Coronary artery (tissue), 2 donors: Measurements from ENCODE around the gene CALHM6.

Experiments
- DNase-seq: peaks from one replicate; pipeline ENCODE4 v3.0.0-alpha.2; 2017; ENCODE audit warnings: low spot score
- H3K27ac ChIP-seq, 2 donors: fragments of 200-600 bp; sonication (generic); one replicate each; pipeline ENCODE4 v1.5.1; 2016 to 2019
- H3K4me3 ChIP-seq: fragments of 200-600 bp; sonication (generic); 2 replicates; pipeline ENCODE4 v1.5.1; 2016; ENCODE audit warnings: mild to moderate bottlenecking, moderate library complexity
- TF ChIP-seq, protein P1 (sequence below): fragments of 200-600 bp; sonication (generic); IDR thresholded peaks from one replicate; pipeline ENCODE4 v1.5.1; 2019; ENCODE audit warnings: antibody characterized with exemption

The CALHM6 gene

DNA sequence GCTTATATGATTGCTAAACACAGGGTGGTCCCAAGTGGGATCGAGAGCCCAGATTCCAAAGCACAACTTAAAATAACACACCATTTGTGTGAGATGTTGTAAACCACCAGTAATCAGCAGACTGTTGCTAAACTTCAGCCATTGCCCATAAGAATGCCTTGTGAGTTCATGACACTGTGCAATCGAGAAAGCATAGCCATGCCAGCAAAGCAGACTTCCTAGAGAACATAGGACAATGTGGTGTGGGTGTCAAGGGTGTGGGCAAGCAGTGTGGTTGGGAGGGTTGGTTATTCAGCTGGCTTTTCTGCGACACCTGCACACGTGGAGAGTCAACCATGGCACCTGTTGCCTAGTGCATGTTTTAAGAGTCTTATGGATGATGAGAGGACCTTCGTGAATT lies 16.1 kb upstream of the CALHM6 start:
- Histone ChIP-seq H3K4me3 (no peak overlapping the region), H3K27ac (no peak overlapping the region)
- TF ChIP-seq, protein P1, sequence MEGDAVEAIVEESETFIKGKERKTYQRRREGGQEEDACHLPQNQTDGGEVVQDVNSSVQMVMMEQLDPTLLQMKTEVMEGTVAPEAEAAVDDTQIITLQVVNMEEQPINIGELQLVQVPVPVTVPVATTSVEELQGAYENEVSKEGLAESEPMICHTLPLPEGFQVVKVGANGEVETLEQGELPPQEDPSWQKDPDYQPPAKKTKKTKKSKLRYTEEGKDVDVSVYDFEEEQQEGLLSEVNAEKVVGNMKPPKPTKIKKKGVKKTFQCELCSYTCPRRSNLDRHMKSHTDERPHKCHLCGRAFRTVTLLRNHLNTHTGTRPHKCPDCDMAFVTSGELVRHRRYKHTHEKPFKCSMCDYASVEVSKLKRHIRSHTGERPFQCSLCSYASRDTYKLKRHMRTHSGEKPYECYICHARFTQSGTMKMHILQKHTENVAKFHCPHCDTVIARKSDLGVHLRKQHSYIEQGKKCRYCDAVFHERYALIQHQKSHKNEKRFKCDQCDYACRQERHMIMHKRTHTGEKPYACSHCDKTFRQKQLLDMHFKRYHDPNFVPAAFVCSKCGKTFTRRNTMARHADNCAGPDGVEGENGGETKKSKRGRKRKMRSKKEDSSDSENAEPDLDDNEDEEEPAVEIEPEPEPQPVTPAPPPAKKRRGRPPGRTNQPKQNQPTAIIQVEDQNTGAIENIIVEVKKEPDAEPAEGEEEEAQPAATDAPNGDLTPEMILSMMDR = no peak
- DNase-seq = no peak

DNA sequence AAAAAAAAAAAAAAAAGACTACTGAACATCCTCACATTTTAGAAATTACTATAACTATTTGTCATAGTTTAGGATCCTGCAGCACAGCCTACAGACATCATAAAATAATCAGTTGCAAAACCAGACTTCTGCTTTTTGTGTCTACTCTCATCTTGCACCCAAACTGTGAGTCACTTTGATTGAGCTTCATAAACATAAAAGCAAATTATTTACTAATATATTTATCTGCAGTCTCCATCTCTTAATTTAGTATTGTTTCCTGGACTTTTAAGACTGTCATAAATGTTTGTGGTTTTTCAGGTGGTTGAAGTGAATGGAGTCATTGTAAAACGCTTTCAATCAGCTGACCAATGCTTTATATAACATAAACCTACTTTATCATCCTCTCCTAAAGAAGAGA lies 14.8 kb upstream of the CALHM6 start:
- Histone ChIP-seq H3K27ac (no peak overlapping the region), H3K4me3 (no peak overlapping the region)
- TF ChIP-seq, protein P1 = no peak
- no peak for DNase-seq

DNA sequence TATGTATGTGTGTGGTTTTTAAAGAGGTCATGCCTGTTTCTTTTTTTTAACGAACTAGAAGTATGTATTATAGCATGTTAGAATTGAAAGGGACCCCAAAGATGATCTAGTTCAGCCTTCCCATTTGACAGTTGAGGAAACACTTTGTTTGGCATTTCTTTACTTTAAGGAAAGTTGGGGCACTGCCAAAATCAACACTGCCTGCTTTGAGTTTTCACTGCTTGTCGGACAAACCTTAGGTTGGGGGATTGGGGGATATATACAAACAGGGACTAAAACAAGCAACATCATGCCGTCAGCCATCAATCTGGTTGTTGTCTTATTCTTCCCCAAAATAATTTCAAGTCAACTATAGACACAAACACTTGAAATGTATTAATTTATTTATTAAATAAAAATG lies 14.1 kb upstream of the CALHM6 start:
- no peak for DNase-seq
- TF ChIP-seq, protein P1 = no peak
- Histone ChIP-seq H3K4me3 (no peak overlapping the region), H3K27ac (no peak overlapping the region)

- H3K4me3 ChIP-seq = no peak overlapping the region
- TF ChIP-seq, protein P1 = no peak
- DNase-seq = no peak
- peak overlapping the region in 1 of 2 donors; percentile 32 for H3K27ac ChIP-seq
Observed at GRCh38 chr6:116447496-116448011, 13.6 kb upstream of the CALHM6 start.

GRCh38 chr6:116449565-116449964 lies 11.6 kb upstream of the CALHM6 start:
- no peak for DNase-seq
- no peak overlapping the region for H3K27ac ChIP-seq
- H3K4me3 ChIP-seq = no peak overlapping the region
- TF ChIP-seq, protein P1 = no peak

DNA sequence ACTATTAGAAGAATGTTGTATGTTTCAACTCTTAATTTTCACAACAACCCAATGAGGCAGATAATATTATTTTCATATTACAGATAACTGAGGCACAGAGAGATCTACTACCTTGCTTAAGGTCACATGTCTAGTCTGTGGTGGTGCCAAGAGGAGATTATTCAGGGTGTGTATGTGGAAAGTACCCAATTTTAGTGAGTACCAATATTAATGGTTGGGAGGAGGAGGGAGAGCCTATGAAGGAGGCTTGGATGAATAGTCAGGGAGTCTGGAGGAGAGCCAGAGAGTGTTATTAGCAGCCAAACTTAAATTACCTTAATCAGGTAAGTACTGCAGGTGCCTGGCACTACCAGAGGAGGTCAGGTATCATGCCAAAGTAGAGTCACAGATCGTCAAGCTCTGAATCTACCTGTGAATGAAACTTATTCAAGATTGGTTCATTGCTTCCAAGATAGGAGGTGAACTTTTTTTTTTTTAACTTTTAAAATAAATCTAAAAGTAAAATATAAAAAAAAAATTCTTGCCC lies 10.9 kb upstream of the CALHM6 start:
- H3K27ac ChIP-seq = no peak overlapping the region
- TF ChIP-seq, protein P1 = no peak
- H3K4me3 ChIP-seq = no peak overlapping the region
- no peak for DNase-seq
